GM20431 (cell line): ENCODE measurements around the gene ARHGAP26.
"Not testable (repeated sequence)": the region's sequence is repeated elsewhere in the genome, so short reads cannot be mapped to it uniquely, and the experiment has no call there.

Experiments used
- in situ Hi-C: fragments of 300-500 bp; cut with MseI, MboI; formaldehyde crosslinking; loops from one replicate; pipeline ENCODE4 v1.15.0; 2020; ENCODE audit warnings: low sequenced_read_pairs; ENCODE audit not compliant: unreplicated experiment

ARHGAP26 gene

DNA sequence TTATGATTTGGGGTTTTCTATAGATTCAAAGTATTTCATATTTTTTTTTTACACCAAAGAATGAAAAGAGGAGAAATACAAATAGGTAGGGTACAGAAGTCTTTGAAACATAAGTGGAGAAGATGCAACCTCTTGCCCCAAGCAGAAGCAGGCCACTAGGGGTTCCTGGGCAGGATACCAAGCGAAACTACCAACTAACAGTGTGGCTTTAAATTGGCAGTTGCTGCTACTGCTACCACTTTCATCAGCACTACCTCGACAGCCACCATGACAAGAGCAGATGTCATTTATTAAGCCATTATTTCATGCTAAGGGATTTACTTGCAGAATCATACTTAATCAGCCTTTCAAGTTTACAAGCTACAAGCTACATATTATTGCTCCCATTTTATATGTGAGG lies 345.2 kb downstream of the ARHGAP26 start:
- in situ Hi-C loops = no loop called here

GRCh38 chr5:143116814-143117213 lies 346.6 kb downstream of the ARHGAP26 start:
- in situ Hi-C loops = no loop called here

DNA sequence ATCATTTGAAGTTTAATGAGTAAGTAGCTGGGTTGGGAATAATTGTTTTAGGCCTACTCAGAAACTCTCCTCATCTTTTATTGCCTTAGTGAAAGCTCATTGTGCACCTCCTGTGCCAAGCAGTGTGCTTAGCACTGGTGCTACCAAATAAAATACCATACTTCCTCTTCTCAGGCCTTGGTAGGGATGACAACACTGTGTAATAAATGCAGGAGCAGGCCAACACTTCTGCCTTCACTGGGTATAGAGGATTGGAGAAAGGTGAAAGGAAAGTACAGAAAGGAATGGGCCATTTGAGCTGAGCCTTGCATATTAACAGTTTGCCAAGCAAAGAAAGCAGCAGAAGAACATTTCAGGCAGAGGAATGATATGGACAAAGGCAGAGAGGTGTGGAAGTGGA lies 347.6 kb downstream of the ARHGAP26 start:
- in situ Hi-C loops = no loop called here

DNA sequence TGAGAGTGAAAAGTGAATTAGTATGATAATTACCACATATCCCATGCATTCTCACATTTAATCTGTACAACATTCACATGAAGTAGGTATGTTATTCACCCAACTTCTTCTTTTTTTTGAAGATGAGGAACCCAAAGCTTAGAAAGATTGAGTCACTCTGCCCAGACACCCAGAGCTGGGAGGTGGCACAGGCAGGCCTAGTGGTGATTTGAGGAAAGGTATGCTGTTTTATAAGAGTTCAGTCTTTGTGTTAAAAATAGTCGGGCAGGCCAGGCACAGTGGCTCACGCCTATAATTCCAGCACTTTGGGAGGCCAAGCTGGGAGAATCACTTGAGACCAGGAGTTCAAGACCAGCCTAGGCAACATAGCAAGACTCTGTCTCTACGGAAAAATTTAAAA lies 348.0 kb downstream of the ARHGAP26 start:
- in situ Hi-C loops = no loop called here

DNA sequence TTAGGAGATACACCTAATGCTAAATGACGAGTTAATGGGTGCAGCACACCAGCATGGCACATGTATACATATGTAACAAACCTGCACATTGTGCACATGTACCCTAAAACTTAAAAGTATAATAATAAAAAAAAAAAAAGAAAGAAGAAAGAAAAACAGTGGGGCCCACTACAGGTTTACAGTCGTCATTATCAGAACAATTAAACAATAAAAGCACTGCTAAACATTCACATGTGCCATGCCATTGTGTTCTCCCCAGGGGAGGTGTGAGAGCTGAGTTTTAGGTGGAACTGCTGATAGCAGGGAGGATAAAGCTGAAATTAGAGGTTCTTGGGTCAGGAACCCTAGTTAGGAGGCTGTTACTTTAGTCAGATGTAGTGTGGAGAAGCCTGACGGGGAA lies 348.6 kb downstream of the ARHGAP26 start:
- in situ Hi-C loops = not testable (repeated sequence)

DNA sequence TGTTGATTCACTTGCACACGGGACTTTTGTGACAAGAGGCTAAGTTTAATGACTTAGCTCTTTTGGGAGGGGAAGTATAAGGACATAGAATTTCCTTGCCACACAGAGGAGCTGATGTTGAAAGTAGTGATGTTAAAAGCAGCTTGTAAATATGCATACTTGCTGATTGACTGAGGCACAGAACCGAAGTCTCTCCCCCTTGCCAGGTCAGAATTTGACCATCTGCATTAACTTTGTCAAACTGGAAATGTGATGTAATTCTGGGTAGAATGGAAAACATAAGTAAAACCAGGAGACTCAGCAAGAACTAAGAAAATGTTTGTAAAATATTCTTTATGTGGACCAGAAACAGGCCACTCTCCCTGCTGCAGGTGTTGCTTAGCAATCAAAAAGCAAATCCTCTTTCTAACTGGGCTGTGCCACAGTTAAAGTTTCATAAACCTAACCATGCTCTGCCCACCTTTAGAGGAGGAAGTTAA lies 349.2 kb downstream of the ARHGAP26 start:
- in situ Hi-C loops = no loop called here

- in situ Hi-C loops = no loop called here
Measured at GRCh38 chr5:143119881-143120341, 349.7 kb downstream of the ARHGAP26 start.

- in situ Hi-C loops = no loop called here
Measured at GRCh38 chr5:143120460-143121134, 350.4 kb downstream of the ARHGAP26 start.

DNA sequence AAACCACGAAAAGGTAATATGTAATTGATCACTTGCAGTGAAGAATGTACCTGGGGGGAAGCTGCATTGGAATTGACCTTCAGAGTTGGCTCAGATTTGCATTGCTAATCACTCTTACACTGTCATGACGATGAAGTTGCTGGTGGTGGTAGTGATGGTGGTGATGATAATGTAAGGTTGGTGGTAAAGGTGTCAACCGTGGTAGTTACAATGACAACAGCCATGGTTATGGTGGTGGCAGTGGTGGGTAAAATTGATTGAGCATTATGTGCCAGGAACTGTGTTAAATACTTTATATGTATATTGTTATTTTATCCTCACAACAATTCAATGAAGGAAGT lies 350.9 kb downstream of the ARHGAP26 start:
- in situ Hi-C loops = no loop called here

DNA sequence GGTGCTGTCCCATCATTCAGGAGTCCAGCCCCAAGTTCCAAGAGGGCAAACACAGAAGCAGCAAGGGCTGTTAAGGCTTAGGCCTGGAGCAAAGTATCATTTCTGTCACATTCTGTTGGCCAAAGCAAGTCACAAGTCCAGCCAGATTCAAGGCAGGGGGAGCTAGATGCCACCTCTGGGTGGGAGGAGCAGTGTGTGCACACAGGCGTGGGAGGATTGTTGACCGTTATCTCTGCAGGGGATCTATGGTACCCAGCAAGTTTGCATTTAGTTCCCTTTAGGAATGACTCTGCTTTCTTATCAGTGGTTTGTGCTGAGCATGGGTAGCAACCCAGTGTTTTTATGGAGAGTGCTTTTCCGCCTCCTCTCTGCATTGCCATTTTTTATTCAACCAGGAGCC lies 354.4 kb downstream of the ARHGAP26 start:
- in situ Hi-C loops = no loop called here

DNA sequence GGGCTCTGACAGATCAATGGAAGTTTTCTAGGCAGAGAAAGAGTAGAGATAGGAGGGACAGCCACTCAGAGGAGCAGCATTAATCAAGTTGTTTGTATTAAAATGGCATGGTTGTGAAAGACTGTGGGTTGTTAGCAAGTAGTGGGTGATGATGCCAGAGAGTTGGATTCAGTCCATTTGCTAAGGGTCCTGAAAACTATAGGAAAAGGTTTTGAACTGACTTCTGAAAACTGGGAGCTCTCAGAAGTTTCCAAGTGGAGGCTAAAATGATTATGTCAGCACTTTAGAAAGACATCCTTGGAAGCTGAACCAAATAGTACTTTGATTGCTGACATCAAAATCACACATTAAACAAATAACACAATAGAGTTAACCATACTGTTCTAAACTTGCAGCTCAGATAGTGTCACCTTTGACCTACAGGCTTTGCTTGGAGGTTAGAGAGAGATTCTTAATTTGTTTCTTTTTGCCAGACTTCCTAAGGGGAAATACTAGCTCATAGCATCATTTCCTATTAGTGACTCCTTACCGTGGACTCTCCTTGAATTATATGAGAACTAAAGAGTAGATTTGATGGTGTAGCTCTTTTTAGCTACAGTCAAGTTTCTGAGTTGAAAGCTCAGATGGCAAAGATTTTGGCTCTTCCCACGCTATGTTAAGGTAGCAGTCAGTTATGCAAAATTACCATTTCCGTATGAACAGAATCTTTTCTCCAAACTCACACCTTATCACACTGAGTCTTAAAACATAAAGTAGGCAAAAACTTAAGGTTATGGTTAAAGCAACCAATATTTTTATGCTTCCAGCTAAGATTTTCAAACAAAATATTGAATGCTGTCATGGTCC lies 356.2 kb downstream of the ARHGAP26 start:
- in situ Hi-C loops = no loop called here

- in situ Hi-C loops = no loop called here
Measured at GRCh38 chr5:143128412-143129071, 358.4 kb downstream of the ARHGAP26 start.

- in situ Hi-C loops = no loop called here
Measured at GRCh38 chr5:143129203-143129602, 359.0 kb downstream of the ARHGAP26 start.

- in situ Hi-C loops = no loop called here
Measured at GRCh38 chr5:143129910-143130612, 359.9 kb downstream of the ARHGAP26 start.

- in situ Hi-C loops = no loop called here
Measured at GRCh38 chr5:143130613-143131305, 360.6 kb downstream of the ARHGAP26 start.

GRCh38 chr5:143131972-143132371 lies 361.8 kb downstream of the ARHGAP26 start:
- in situ Hi-C loops = no loop called here

GRCh38 chr5:143132739-143133138 lies 362.6 kb downstream of the ARHGAP26 start:
- in situ Hi-C loops = no loop called here

DNA sequence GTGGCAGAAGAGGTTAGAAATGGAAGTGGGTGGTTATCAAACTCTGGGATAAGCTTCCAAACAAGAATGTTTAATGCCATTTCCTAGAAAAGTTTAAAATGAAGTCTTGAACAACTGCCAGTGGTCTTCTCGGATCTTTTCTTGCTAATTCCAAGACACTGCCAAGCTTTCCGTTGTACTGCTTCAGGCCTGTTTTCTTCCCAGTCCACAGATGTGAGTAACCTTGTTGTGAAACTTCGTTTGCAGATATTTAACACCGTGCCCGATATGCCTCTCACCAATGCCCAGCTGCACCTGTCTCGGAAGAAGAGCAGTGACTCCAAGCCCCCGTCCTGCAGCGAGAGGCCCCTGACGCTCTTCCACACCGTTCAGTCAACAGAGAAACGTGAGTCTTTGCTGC lies 363.5 kb downstream of the ARHGAP26 start:
- in situ Hi-C loops = no loop called here

GRCh38 chr5:143134269-143134668 lies 364.1 kb downstream of the ARHGAP26 start:
- in situ Hi-C loops = no loop called here

GRCh38 chr5:143134900-143135299 lies 364.7 kb downstream of the ARHGAP26 start:
- in situ Hi-C loops = no loop called here
